Putamen (tissue), 1 donor: Measurements from ENCODE around the gene TCP11L1.
"Not testable (repeated sequence)": the region's sequence is repeated elsewhere in the genome, so short reads cannot be mapped to it uniquely, and the experiment has no call there.

ENCODE experiments used
- DNase-seq: peaks from one replicate; pipeline ENCODE4 v3.0.0-alpha.2; 2016; ENCODE audit warnings: low spot score

TCP11L1 gene

GRCh38 chr11:33029218-33029617 lies 10.2 kb upstream of the TCP11L1 start:
- DNase-seq = not testable (repeated sequence)

DNA sequence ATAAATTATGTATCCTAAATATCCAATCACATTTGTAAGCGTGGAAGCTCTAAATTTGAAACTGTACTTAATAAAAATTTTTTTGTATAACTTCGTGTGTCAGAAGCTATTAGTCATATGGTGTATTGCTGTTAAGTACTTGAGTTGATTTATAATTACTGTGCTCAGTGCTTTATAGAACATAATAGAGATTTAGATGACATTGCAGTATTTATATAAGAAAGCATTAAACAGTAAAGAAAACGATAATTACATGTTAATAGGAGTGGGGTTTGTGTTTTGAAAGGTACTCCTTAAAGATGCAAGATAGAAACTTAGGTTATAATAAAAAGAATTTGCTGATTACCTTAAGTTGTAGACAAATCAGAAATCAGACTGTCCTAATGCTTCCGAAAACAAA lies 5.9 kb upstream of the TCP11L1 start:
- no peak for DNase-seq

DNA sequence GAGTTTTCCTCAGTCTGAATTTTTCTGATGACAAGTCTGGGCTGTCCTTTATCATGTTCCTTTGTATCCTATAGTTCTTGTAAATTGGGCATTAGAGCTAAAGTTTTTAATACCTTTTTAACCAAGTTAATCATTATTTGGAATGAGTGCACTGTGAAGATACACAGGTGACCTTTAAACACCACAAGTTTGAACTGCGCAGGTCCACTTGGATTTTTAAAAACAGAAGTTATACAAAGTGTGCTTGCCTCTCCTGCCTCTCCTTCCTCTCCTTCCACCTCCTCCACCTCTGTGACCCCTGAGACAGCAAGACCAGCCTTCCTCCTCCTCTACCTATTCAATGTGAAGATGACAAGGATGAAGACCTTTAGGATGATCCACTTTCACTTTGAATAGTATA lies 4.4 kb upstream of the TCP11L1 start:
- no peak for DNase-seq

GRCh38 chr11:33040033-33040861 lies 875 bp downstream of the TCP11L1 start:
- no peak for DNase-seq

DNA sequence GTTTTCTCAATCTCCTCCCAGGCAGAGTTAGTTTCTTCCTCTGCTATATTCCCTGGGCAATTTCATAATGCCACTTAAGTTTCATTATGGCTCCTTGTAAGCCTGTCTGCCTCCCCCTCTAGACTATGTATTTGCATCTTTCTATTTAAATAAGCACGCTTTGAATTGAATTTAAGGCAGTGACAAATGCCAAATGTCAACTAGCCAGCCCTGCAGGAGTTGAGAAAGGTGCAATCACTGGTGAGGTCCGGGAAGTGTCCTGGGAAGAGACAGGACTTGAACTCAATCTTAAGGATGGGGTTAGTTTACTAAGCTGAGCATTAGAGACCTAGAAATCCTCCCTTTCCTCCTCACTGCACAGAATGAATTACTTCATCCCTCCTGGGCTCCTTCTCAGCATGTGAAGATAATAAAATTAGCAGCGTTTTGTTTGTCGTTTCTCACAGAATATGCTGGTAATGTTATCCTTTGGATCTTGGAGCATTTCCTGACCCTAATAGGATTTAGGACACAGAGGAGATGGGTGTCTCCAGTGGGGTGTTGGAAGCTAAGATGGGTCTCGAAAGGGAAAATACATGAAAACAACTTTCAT lies 1.6 kb downstream of the TCP11L1 start:
- DNase-seq = no peak

DNA sequence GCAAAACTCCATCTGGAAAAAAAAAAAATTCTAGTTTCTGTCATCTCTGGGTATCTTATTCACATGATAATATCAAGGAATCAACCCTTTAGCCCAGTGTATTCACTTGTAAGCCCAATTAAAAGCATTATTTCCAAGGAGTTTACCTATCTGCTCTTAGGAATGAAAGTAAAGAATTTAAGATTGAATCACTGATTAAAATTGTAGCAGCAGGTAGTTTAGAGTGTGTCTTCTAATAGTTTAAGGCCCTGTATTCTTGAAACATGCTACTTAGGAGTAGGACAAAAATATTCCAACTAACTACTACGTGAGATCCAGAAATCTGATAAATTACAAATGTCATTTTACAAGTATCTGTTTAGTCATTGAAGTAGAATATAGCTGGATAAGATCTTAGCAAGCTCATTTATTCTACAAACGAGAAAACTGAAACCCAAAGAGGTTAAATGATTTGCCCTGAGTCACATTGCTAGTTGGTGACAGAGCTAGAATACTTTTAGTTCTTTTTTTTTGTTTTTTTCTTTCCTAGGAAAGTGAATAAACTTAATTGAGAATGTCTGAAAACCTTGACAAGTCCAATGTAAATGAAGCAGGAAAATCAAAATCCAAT lies 4.0 kb downstream of the TCP11L1 start:
- no peak for DNase-seq

GRCh38 chr11:33044285-33044756 lies 4.9 kb downstream of the TCP11L1 start:
- DNase-seq = no peak

- no peak for DNase-seq
These were observed 6.3 kb downstream of the TCP11L1 start for GRCh38 chr11:33045551-33046255.

GRCh38 chr11:33048701-33049100 lies 9.3 kb downstream of the TCP11L1 start:
- DNase-seq = not testable (repeated sequence)

GRCh38 chr11:33049565-33050408 lies 10.4 kb downstream of the TCP11L1 start:
- DNase-seq = not testable (repeated sequence)

DNA sequence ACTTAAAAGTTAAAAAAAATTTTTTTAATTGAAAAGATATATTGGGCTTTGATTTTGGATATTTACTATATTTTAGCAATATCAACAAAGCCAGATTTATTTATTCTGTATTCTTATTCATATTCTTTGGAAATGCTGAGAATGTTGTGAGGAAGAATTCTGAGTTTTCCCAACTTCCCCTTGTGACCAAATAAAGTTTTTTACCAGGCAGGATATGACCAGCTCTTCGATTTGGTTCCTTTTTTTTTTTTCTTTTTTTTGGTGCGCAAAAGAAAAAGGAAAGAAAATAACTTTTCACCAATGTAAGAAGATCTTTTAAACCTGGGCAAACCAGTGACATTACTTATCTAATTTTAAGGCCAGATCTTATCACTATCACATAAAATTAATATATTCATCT lies 12.9 kb downstream of the TCP11L1 start:
- DNase-seq = no peak

DNA sequence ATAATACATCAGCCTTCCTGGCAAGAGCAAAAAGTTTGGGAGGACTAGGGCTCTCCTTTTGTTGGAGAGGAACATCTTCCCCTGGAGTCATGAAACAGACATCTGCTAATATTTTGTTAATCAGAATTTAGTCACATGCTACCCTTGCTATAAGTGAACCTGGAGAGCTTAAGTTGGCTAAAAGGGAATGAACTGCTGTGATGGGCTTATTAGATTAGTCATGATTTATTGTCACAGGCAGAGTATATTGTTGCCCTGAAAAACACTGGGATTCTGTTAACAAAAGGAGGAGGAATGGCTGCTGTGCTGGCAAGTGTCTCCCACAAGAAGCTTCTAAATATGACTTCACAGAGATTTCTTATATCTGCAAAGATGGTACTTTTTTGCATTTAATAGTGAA lies 16.0 kb downstream of the TCP11L1 start:
- no peak for DNase-seq

DNA sequence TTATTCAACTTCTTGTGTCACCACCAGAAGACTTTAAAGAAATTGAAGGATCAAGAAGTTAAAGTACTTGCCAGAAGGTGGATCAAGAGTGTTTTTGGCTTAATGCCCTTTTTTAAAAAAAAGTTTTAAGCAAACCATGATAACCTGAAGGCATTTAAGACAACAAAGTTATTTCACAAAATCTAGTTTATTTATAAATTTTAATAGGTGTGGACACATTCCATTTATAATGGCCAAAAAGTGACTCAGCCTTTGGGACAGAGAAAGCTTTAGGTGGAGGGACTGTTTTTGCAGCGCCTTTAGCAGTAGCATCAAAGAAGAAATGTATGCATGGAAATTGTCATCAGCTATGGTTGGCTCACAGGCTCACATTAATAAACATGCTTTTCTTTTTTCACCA lies 17.9 kb downstream of the TCP11L1 start:
- no peak for DNase-seq

DNA sequence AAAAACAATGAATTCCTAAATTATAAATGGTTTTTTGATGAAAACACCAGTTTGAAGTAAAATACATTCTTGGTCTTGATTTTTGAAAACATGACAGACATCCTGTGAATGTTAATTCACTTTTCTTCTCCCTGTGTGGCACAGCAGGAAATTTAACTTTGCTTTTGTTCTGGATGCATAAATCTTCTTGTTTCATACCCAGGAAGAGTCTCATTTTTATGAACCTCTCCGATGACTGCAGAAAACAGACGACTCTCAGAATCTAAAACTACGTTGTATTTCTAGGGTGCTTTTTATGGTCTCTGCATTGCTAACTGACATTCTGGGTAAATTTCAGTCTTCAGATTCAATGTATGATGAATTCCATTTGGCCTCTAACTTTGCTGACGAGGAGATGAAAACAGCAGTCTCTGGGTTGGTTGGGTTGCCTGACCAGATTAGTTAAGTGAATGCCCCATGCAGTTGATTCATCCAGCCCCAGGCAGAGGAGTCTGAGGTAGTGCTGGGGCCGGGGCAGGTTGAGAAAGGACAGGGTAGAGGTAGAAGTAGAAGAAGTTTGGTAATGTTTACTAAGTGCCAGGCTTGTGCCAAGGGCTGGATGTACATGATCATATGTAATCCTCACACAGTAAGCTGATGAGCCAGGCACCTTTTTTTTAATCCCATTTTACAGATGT lies 20.1 kb downstream of the TCP11L1 start:
- DNase-seq = no peak

DNA sequence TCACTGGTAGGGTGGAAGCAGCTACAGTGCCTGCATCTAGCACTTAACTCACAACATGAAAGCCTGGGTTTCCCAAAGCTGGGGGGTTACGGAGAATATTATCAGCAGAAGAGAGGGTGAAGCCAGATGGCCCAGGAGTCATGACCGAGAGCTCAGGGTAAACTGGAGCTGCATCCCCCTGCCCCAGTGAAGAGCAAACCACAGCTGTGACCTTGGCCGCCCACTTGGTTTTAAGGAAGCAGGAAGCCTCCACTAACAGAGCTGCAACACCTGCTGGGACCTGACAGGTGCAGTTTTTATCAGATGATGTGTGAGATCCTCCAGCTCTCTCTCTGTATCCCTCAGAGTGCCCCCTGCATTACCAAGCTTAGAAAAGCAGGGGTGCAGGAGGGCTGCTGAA lies 20.9 kb downstream of the TCP11L1 start:
- no peak for DNase-seq

- DNase-seq = no peak
These were observed 22.8 kb downstream of the TCP11L1 start for GRCh38 chr11:33062137-33062536.

- no peak for DNase-seq
These were observed 24.0 kb downstream of the TCP11L1 start for GRCh38 chr11:33063326-33063881.

- no peak for DNase-seq
These were observed 24.9 kb downstream of the TCP11L1 start for GRCh38 chr11:33064033-33064825.

DNA sequence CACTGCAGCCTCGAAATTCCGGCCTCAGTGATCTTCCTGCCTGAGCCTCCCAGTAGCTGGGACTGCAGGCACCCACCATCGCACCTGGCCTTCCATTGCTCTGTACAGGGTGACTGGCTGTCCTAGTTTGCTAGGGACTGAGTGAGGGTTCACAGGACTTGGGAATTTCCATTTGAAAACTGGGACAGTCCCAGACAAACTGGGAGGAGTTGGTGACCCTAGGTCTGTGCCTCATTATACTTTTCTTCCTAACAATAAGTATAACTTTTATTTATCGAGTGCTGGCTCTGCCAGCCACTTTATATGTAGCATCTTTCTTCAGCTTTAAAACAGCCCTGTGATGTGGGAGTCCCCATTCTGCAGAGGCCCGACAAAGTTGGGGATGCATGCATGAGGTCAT lies 25.5 kb downstream of the TCP11L1 start:
- DNase-seq = no peak
